Suprapubic skin (tissue), 4 donors: ENCODE data around the gene DUSP10. TPM values are rescaled to one million over a fixed set of nuclear protein-coding genes. Genes with fewer than 3 reads are reported as not detected.

ENCODE experiments used
- DNase-seq, 2 donors: peaks; one replicate each; pipeline ENCODE4 v3.0.0-alpha.2; 2019; ENCODE audit warnings: low spot score in 2 of 2
- H3K27ac ChIP-seq: fragments of 200-600 bp; sonication (generic); one replicate; pipeline ENCODE4 v1.5.1; 2019
- H3K27me3 ChIP-seq: fragments of 200-600 bp; sonication (generic); one replicate; pipeline ENCODE4 v1.5.1; 2019
- H3K36me3 ChIP-seq: fragments of 200-600 bp; sonication (generic); one replicate; pipeline ENCODE4 v1.5.1; 2019
- H3K4me1 ChIP-seq: fragments of 200-600 bp; sonication (generic); one replicate; pipeline ENCODE4 v1.5.1; 2019
- H3K4me3 ChIP-seq: fragments of 200-600 bp; sonication (generic); one replicate; pipeline ENCODE4 v1.5.1; 2019; ENCODE audit warnings: mild to moderate bottlenecking
- H3K9me3 ChIP-seq: fragments of 200-600 bp; sonication (generic); one replicate; pipeline ENCODE4 v1.5.1; 2019
- EP300 ChIP-seq: sonication (generic); formaldehyde crosslinking; IDR thresholded peaks from one replicate; pipeline ENCODE4 v1.6.1; 2017; ENCODE audit warnings: antibody characterized with exemption
- POLR2A ChIP-seq, 2 donors: fragments of 450-650 bp; IDR thresholded peaks; one replicate each; pipeline ENCODE4 v1.6.1; 2017; ENCODE audit warnings: antibody characterized with exemption in 2 of 2, mild to moderate bottlenecking in 2 of 2, moderate library complexity in 2 of 2
- POLR2AphosphoS5 ChIP-seq, 3 donors: sonication (generic); formaldehyde crosslinking; IDR thresholded peaks; one replicate each; pipeline ENCODE4 v1.6.1; 2017; ENCODE audit warnings: antibody characterized with exemption in 3 of 3
- WGBS: methylation state at CpG from one replicate; pipeline ENCODE4 v1.1.5; 2018; 5-methylcytosine and 5-hydroxymethylcytosine counted together
- total RNA-seq, 4 donors: library from RNA; depleted of rRNA; stranded (reverse); fragments of >200 nt; gene quantifications; one replicate each; pipeline ENCODE4 v1.1.0, GENCODE V29; 2016
- TF ChIP-seq, protein P1 (sequence below), 2 donors: fragments of 200-600 bp in 1 of 2; fragments of 450-650 bp in 1 of 2; sonication (generic) in 1 of 2; IDR thresholded peaks; one replicate each; pipeline ENCODE4 v1.5.1; 2016 to 2019; ENCODE audit warnings: antibody characterized with exemption in 2 of 2, mild to moderate bottlenecking in 1 of 2, moderate library complexity in 1 of 2

Gene DUSP10
- total RNA-seq, 4 donors from 2014 or later = 9.5 to 18.6 (median 15.3) TPM

DNA sequence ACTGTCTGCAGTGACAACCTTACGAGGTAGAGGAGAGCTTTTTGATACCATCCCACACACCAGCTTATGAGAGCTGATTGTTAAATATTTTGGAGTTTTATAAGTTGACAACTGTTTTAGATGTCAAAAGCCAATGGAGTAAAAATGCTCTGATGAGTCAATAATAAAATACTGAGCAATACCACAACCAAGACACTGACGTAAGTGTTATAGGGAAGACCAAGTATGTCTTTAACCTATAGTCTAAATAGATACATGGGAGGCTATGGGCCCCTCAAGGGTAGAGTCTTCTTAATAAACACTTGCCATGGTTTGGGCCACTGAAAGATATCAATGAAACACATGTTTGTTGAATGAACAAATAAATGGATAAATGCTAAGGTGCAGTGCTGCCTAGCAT lies 49.2 kb downstream of the DUSP10 start:
- Histone ChIP-seq H3K27ac (no peak overlapping the region), H3K4me1 (no peaks in the 10 kb centered on the region), H3K27me3 (no peaks in the 10 kb centered on the region), H3K36me3 (no peaks in the 10 kb centered on the region), H3K9me3 (no peaks in the 10 kb centered on the region), H3K4me3 (no peak overlapping the region)
- TF ChIP-seq, protein P1, sequence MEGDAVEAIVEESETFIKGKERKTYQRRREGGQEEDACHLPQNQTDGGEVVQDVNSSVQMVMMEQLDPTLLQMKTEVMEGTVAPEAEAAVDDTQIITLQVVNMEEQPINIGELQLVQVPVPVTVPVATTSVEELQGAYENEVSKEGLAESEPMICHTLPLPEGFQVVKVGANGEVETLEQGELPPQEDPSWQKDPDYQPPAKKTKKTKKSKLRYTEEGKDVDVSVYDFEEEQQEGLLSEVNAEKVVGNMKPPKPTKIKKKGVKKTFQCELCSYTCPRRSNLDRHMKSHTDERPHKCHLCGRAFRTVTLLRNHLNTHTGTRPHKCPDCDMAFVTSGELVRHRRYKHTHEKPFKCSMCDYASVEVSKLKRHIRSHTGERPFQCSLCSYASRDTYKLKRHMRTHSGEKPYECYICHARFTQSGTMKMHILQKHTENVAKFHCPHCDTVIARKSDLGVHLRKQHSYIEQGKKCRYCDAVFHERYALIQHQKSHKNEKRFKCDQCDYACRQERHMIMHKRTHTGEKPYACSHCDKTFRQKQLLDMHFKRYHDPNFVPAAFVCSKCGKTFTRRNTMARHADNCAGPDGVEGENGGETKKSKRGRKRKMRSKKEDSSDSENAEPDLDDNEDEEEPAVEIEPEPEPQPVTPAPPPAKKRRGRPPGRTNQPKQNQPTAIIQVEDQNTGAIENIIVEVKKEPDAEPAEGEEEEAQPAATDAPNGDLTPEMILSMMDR (IDR thresholded peaks at IDR 0.05) = no peak
- no peak for TF ChIP-seq POLR2AphosphoS5 (IDR thresholded peaks at IDR 0.05)
- TF ChIP-seq POLR2A (IDR thresholded peaks at IDR 0.05) = no peak
- no peak for TF ChIP-seq EP300
- 73% methylated on average over 2 of the region's 2 CpGs for WGBS
- no peak for DNase-seq

DNA sequence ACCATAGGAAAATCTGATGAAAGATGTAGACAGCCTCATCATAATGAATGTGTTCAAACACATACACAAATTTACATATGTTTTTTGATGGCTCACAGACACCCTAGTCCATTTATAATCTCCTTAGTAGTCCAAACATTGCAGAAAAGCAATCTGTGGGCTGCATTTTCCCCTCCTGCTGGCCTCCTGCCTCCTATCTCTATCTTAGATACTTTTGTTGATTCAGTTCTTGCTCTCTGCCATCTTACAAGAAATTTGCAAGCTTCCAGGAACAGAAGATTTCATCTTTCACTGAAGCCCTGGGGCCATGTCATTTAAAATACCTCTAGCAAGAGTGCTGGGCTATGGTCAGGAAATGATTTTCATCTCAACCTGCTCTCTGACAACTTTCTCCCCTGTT lies 50.6 kb downstream of the DUSP10 start:
- TF ChIP-seq, protein P1 (IDR thresholded peaks at IDR 0.05) = no peak
- TF ChIP-seq POLR2AphosphoS5 (IDR thresholded peaks at IDR 0.05) (no peak), EP300 (no peak), POLR2A (IDR thresholded peaks at IDR 0.05) (no peak)
- no peak overlapping the region for H3K4me3 ChIP-seq
- H3K36me3 ChIP-seq = no peaks in the 10 kb centered on the region

DNA sequence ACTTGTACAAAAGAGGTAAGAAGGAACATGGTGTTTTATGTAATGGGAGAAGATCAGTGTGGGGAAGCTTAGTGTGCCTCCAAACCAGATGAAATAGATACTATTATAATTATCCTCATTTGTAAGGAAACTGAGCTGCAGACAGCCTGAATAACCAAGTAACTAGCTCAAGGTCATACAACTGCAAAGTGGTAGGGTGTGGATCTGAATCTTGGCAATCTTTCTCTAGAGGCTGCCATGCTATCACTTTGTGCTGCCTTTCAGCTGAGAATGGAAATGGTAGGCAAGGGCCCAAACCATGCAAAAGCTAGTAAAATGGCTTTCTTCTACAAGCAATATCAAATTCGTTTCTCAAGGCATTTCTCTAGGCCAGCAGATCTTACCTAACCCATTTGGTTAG lies 51.0 kb downstream of the DUSP10 start:
- Histone ChIP-seq H3K27me3 (no peaks in the 10 kb centered on the region), H3K4me1 (no peaks in the 10 kb centered on the region), H3K9me3 (no peaks in the 10 kb centered on the region), H3K27ac (no peak overlapping the region), H3K36me3 (no peaks in the 10 kb centered on the region), H3K4me3 (no peak overlapping the region)
- TF ChIP-seq EP300 = no peak
- TF ChIP-seq POLR2AphosphoS5 (IDR thresholded peaks at IDR 0.05) = no peak
- no peak for TF ChIP-seq POLR2A (IDR thresholded peaks at IDR 0.05)
- TF ChIP-seq, protein P1 (IDR thresholded peaks at IDR 0.05) = no peak
- WGBS = 68% methylated on average over 1 of the region's 1 CpG
- no peak for DNase-seq

More for the DNA sequence above, 50.6 kb downstream of the DUSP10 start:
- H3K4me1 ChIP-seq = no peaks in the 10 kb centered on the region
- H3K27ac ChIP-seq = no peak overlapping the region
- H3K9me3 ChIP-seq = no peaks in the 10 kb centered on the region
- H3K27me3 ChIP-seq = no peaks in the 10 kb centered on the region
- DNase-seq = no peak

DNA sequence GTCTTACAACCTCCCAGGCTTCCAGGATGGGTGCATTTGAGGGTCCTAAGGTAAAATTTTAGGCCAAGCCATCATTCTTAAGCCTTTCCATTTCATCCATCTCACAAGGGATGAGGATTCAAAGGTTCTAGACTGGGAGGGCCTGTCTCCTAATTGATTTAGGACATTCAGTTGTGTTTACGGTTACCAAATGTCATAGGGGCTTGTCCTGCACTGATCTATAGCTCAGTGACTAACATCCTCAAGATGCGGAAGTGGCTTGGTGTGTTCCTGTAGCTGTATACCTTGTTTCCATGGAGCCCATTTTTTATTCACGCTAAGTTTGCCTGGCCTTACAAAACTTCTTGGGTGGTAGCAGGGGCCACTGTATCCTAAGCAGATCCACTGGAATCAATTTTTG lies 52.8 kb downstream of the DUSP10 start:
- no peak overlapping the region for H3K4me3 ChIP-seq
- TF ChIP-seq POLR2A (IDR thresholded peaks at IDR 0.05) (no peak), POLR2AphosphoS5 (IDR thresholded peaks at IDR 0.05) (no peak), EP300 (no peak)
- TF ChIP-seq, protein P1 (IDR thresholded peaks at IDR 0.05) = no peak
- no peak for DNase-seq
- no peaks in the 10 kb centered on the region for H3K27me3 ChIP-seq
- no peak overlapping the region for H3K27ac ChIP-seq
- H3K9me3 ChIP-seq = no peaks in the 10 kb centered on the region
- H3K36me3 ChIP-seq = no peaks in the 10 kb centered on the region
- H3K4me1 ChIP-seq = no peaks in the 10 kb centered on the region
- WGBS = 81% methylated on average over 3 of the region's 3 CpGs

DNA sequence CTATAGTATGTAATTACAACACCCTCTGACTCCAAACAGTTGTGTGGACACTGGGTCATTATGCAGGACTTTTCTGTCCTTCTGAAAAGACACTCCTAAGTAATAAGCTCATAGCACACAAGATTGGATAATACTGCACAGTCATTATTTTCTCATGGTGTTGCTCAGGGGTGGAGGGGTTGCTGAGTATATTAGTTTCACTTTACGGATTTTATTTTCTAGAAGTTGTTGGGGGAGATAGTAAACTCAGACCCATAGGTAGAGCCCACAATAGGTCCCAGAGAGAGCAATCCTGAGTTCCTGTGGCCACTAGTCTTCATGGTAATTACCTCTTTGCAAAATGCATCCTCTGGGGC lies 53.4 kb downstream of the DUSP10 start:
- DNase-seq = no peak
- H3K4me1 ChIP-seq = no peaks in the 10 kb centered on the region
- H3K27me3 ChIP-seq = no peaks in the 10 kb centered on the region
- TF ChIP-seq POLR2A (IDR thresholded peaks at IDR 0.05) (no peak), POLR2AphosphoS5 (IDR thresholded peaks at IDR 0.05) (no peak), EP300 (no peak)
- TF ChIP-seq, protein P1 (IDR thresholded peaks at IDR 0.05) = no peak
- H3K36me3 ChIP-seq = no peaks in the 10 kb centered on the region
- H3K27ac ChIP-seq = no peak overlapping the region
- 77% methylated on average over 1 of the region's 1 CpG for WGBS
- no peaks in the 10 kb centered on the region for H3K9me3 ChIP-seq
- no peak overlapping the region for H3K4me3 ChIP-seq
